Right renal pelvis (tissue), 4 donors: ENCODE data around the gene WWP2. TPM values are rescaled to one million over a fixed set of nuclear protein-coding genes. Genes with fewer than 3 reads are reported as not detected.
"Not testable (repeated sequence)": the region's sequence is repeated elsewhere in the genome, so short reads cannot be mapped to it uniquely, and the experiment has no call there.

ENCODE experiments used
- DNase-seq, 4 donors: peaks; one replicate each; pipeline ENCODE4 v3.0.0-alpha.2; 2013; ENCODE audit warnings: low read depth in 4 of 4, low spot score in 3 of 4, missing footprints in 1 of 4
- polyA plus RNA-seq, 4 donors: library from polyadenylated mRNA; unstranded; fragments of 120-200 nt; gene quantifications; one replicate each; pipeline ENCODE4 v1.2.1, GENCODE V29; 2013; ENCODE audit not compliant: insufficient read length in 4 of 4

The WWP2 gene
- polyA plus RNA-seq, 4 donors: 40.0 to 48.2 (median 43.1) TPM

DNA sequence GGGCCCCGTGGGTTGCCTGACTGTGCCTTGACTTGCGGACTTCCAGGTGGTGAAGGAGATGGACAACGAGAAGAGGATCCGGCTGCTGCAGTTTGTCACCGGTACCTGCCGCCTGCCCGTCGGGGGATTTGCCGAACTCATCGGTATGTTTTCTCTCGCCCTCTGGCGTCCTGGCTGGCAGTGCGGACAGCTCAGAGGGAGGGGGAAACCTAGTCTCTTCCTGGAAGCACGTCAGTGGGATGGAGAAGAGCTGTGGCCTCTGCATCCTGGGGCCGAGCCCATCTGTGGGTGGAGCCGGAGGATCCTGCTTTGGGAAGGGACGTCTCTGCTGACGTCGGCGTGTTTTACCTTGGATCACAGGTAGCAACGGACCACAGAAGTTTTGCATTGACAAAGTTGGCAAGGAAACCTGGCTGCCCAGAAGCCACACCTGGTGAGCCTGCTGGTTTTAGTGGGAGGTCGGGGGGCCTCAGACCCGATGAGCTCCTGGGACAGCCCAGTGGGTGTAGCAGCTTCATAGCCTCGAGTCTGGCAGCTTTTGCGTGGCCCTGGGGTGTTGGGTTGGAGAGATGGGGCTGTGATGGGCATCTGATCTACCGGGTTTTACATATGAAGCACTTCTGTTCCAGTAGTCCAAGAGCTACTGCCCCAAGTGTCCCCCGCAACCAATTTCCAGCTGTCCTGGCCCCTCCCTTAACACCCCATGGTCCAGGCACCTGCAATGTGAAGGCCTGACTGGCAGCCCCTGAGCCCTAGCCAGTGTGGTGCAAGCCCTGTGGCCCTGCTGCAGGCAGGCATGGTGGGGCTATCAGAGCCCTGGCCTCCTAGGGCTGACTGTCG is 177.1 kb downstream of the WWP2 start:
- no peak for DNase-seq

DNA sequence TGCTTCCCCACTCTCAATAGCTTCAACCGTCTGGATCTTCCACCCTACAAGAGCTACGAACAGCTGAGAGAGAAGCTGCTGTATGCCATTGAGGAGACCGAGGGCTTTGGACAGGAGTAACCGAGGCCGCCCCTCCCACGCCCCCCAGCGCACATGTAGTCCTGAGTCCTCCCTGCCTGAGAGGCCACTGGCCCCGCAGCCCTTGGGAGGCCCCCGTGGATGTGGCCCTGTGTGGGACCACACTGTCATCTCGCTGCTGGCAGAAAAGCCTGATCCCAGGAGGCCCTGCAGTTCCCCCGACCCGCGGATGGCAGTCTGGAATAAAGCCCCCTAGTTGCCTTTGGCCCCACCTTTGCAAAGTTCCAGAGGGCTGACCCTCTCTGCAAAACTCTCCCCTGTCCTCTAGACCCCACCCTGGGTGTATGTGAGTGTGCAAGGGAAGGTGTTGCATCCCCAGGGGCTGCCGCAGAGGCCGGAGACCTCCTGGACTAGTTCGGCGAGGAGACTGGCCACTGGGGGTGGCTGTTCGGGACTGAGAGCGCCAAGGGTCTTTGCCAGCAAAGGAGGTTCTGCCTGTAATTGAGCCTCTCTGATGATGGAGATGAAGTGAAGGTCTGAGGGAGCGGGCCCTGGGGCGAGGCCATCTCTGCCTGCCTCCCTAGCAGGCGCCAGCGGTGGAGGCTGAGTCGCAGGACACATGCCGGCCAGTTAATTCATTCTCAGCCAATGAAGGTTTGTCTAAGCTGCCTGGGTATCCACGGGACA is 177.9 kb downstream of the WWP2 start:
- DNase-seq: no peak

DNA sequence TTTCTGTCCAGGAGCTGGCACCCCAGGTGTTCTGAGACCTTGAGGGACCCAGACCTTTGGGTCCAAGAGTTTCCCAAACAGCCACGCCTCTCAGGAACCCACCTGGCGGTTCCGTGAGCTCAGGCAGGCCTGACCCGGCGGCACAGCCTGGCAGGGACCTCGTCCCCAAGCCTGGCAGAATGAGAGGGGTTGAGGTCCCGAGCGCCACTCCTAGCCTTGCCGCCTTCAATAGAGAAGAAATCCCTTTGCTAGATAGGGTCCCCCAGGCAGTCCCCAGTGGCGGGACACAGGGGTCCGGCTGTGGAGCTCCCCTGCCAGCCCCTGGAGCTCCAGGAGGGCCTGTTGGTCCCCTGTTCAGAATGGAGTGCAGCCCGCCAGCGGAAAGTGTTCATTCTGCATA is 178.5 kb downstream of the WWP2 start:
- no peak for DNase-seq

DNA sequence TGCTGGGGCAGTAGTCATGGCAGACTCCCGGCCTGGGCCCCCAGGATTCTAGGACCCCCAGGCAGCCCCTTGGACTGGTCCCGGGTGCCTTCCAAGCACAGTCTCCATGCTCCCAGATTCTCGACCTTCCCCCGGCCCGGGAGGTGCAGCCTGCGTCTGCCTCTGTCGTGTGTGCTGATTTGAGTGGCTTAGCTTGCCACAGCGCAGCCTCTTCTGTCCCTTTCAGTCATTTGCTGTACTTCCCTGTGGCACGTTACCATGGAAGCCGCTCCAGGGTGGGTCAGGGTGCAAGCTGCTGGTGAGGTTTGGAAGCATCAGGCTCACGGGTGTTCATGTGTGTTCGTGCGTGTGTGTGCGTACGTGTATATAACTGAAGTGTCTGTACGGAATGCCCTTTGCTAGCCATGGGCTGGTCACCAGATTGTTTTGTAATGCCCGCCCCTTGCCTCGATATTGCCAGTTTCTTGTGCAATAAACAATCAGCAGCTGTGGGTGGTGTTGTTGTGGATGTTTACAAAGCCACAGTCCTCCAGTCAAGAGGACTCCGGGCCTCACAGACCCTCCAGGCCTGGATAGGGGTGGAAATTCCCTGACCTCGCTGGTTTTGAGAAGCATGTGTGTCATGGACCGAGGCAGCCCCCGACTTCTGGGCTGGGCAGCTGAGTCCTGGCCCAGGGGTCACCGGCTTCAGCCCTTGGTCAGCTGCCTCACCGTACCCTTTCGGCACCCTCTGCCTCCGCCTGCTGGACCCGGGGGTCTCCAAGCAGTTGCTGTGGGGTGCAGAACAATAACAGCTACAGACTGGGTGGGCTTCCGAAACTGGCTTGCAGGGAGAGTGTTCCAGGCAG is 179.3 kb downstream of the WWP2 start:
- DNase-seq: no peak

DNA sequence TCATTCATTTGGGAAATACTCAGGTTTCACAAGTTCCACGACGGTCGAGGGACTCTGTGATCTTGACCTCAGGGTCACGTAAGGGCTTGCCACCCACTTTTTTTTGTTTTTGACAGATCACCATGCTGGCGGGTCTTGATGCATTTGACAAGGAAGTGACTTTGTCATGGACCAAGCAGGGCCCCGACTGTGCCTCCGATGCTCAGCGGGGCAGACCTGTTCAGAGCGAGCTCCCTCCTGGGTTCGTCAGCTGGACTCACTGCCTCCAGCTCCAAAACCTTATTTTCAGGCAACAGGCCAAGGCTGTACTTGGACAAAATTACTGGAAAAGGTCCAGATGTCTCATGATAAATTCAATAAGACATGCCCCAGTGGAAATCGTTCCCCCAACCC is 180.0 kb downstream of the WWP2 start:
- no peak for DNase-seq

DNA sequence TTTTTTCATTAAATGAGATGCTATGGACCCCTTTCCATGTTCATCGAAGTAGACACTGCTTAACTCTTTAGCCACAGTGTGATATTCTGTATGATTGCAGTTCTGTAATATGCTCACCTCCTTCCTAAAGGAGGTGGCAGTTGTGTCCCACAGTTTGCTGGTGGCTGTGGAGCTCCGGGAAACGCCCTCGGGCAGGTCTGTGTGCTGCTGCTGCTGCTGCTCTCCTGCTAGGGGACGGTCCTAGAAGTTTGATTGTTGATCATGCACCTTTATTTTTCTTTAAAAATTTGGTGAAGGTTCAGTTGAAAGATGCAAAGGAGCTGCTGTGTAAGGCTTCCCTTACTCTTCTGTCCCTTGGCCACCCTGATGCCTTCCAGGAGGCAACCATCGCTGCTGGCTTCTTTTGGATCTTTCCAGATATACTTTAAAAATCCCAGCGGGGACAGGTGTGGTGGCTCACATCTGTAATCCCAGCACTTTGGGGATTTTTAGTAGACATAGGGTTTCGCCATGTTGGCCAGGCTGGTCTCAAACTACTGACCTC is 180.6 kb downstream of the WWP2 start:
- no peak for DNase-seq

DNA sequence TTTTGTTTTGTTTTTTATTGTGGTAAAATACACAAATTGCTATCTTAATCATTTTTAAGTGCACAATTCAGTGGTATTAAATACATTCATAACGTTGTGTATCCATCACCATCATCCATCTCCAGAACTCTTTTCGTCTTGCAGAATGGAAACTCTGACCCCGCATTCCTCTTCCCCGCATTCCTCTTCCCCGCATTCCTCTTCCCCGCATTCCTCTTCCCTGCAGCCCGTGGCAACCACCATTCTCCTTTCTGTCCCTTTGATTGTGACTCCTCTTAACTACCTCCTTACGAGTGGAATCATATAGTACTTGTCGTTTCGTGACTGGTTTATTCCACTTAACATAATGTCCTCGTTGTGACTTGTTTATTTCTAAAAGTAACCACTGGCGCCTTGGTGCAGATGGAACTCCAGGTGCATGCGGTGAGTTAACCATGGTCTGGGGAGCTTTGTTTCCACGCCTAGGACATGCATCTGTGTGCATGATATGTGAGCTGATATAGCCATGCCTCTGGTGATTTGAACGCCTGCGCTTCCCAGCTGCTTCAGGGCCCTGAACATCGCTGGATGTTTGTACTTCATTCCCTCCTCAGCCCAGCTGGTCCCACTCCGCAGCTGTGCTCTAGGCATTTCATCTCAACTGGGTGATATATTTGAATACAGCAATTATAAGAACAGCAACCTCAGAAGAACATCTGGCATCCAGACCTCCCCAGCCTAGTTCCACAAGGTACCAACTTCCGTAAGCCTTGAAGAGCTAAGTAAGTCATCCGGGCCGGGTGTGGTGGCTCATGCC is 181.3 kb downstream of the WWP2 start:
- not testable (repeated sequence) for DNase-seq

DNA sequence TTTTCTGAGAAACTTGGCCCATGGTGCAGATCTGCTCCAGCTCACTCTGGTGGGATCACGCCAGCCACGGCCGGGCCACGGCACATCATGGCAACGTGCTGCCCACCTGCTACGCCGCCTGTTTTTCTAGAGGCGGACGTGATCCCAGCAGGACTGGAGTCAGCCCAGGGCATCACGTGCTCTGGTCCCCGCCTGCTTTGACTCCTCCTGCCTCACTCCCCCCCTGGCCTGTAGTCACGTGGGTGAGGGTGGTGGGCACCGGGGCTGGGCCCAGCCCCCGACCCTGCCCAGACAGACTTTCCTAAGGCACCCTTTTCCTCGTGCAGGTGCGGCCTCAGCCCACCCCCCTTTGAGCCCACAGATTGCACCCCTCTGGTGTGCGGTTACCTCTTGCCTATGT is 188.3 kb downstream of the WWP2 start:
- not testable (repeated sequence) for DNase-seq

DNA sequence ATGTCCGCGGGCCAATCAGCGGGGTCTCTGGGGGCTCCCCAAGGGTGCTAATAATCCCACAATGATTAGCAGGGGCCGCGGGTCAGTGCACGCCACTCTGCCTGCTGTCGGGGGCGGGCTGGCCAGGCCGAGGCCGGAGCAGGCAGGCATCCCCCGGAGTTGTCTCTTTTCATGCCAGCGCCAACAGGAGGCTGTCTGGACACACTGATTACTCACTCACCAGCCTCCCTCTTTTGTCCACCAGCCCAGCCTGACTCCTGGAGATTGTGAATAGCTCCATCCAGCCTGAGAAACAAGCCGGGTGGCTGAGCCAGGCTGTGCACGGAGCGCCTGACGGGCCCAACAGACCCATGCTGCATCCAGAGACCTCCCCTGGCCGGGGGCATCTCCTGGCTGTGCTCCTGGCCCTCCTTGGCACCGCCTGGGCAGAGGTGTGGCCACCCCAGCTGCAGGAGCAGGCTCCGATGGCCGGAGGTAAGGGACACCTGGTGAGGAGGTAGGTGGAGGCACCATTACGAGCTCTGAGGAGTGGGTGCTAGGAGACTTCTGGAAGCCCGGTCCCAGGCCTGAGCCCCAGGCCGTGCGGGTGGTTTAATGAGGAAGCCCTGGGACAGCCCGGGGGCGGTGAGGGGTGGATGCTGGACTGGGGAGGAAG is 189.0 kb downstream of the WWP2 start, which contains the start of gene CLEC18A:
TSS of gene CLEC18A (plus strand) at position 318 of the 655 bp plus-strand sequence. CDS start at position 351, 33 bp downstream.
- not testable (repeated sequence) for DNase-seq

DNA sequence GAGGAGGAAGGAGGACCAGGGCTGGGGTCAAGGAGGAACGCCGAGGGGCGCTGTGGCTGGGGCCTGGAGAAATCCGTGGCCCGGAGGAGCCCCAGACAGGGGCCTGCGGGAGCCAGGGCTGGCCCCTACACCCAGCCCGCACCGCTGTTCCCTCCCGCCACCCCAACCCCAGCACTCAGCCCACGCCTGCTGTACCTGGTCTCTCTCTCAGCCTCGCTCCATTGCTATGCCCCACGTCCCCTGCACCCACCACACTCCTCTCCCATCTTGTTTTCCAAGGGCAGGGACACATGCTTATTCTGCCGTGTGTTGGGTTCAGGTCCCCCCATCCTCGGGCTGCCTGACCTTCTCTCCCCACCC is 189.5 kb downstream of the WWP2 start:
- not testable (repeated sequence) for DNase-seq

DNA sequence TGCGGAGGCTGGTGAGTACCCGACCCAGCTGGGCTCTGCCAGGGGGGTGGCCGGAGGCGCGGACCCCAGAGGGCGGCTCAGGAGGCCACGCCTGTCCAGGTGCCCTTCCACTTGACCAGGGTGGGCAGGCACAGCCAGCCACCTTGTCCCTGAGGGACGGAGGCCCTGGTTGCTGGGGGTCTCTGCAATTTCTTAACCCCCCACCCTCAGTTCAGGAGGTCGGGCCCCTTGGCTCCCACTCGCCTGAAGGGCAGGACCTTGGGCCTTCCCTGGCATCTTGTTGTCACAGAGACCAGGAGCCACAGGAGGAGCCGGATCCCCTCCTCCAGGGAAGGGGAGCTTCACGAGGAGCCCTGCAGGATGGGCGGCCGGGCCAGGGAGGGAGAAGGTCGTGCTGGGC is 190.0 kb downstream of the WWP2 start:
- not testable (repeated sequence) for DNase-seq

DNA sequence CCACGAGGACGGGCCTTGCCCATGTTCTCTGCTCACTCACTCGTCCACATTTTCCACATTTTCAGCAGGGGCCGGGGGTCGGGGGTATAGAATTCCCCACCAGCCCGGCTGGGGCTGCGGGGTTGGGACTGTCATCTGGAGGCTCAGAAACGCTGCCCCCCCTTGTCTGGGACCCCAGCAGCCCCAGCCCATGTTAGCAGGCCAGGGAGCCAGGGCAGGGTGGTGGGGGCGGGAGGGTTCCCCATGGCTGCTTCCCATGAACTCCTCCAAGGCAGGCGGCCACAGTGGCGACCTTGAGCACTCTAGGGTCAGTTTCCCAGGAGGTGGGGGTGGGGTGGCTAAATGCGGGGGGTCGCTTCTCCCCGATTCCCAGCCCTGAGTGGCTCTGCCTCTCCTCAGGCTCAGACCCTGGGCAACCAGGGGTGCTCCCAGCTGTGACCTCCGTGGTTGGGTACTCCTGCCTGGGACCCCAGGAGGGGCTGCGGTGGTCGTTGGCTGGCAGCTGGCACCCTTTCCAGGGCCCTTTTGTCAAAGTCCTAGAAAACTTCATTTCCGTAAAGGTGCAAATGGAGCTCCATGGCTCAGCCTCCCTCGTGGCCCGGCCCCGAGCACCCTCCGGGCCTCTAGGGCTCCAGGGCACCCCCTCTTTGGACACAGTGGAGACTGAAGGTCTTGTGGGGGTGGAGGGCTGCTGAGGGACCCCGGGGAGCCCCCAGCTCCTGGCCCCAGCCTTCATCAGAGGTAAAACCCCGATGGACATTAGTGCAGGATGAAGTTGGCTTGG is 190.6 kb downstream of the WWP2 start:
- not testable (repeated sequence) for DNase-seq

DNA sequence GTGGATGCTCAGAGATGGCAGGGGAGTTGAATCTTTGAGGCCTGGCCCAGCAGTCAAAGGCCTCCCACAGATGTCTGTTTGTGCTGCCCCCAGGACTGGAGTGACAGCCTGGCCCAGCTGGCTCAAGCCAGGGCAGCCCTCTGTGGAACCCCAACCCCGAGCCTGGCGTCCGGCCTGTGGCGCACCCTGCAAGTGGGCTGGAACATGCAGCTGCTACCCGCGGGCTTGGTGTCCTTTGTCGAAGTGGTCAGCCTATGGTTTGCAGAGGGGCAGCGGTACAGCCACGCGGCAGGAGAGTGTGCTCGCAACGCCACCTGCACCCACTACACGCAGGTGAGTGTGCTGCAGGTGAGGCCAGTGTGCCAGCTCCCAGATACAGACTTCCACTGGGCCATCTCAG is 192.1 kb downstream of the WWP2 start:
- not testable (repeated sequence) for DNase-seq

DNA sequence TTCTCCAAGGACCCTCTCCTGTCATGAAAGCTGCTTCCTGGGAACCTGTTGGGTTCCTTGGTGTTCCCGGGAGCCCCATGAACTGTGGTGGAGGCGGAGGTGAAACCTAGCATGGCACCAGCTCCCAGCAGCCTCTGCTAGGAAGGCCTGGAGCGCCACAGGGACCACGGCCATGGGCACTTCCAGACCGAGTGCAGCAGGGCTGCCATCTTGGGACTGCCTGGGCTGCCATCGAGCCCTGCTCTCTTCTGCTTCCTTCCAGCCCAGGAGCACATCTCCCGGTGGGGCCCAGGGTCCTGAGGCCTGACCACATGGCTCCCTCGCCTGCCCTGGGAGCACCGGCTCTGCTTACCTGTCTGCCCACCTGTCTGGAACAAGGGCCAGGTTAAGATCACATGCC is 201.2 kb downstream of the WWP2 start:
- DNase-seq: not testable (repeated sequence)

DNA sequence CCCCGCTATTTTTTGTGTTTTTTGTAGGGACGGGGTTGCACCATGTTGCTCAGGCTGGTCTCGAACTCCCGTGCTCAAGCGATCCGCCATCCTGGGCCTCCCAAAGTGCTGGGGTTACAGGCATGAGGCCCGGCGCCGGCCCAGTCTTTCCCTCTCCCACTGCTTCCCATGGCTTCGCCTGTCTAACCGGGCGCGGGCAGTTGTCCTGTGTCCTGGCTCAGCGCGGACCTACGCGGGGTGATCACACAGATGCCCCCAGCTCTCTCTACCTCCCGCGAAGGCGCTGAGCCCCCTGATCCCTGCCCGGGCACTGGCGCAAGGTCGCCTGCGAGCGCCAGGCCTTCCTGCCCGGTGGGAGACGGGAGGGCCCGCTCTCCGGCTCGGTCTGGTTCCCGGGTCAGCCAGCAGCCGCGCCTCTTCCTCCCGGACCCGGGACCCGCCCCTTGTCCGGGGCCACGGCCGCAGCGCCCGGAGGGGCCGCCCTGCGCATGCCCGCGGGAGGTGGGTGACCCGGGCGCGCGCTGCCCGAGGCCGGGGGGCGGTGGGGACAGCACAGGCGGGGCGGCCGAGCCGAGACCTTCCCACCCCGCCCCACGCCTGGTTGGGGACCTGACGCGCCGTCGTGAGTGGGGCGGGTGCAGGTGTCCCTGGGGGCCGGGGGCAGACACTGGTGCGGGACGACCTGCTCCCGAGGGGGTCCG is 203.0 kb downstream of the WWP2 start:
- not testable (repeated sequence) for DNase-seq

DNA sequence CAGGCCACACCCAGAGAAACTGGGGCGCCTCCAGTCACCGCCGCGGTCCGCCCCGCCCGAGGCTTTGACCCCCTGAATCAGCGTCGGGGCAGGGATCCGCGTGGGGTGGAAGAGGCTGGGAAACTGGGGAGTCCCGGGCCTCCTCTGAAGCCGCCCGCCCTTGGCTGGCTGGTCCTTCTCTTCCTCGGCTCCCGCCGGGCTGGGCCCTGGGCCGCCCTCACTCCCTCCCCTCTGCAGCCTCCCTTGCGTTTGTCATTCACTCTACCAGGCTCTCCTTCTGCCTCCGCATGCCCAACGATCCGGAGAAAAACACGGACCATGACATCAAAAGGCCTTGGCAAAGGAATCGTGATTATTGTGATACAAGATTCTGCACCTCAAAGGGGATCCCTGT is 203.5 kb downstream of the WWP2 start:
- not testable (repeated sequence) for DNase-seq

DNA sequence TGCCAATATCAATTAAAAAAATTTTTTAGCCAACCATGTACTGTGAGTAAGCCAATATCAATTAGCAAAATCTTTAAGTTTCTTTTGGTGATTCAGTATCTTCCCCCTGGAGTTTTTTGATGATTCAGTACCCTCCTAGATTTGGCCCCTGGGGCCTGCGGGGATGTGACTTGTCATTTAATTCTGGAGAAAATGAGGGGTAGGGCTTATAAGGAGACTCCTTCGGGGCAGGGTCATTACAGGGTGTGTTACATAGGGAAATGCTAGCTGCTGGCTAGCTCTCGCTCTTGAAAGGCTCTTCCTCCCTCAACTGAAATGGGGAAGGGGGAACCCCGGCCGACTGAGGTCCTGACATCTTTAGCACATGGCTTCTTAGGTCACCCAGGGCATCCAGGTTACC is 205.6 kb downstream of the WWP2 start:
- not testable (repeated sequence) for DNase-seq

DNA sequence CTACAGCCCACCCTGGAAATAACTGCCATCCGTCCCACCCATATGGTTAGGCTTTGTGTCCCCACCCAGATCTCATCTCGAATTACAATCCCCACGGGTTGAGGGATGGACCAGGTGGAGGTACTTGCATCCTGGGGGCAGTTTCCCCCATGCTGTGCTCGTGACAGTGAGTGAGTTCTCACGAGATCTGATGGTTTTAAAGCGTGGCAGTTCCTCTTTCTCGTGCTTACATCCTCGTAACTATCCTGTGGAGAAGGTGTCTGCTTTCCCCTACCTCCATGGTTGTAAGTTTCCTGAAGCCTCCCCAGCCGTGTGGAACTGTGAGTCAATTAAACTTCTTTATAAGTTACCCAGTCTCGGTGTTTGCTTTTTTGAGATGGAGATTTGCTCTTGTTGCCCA is 206.0 kb downstream of the WWP2 start:
- not testable (repeated sequence) for DNase-seq
